PC-3 (cell line): Measurements from ENCODE around the gene ABHD1. TPM values are rescaled to one million over a fixed set of nuclear protein-coding genes. Genes with fewer than 3 reads are reported as not detected.

Experiments
- ATAC-seq: fragments of 200-7000 bp; cut with Tn5 transposase; 2 replicates; pipeline ENCODE4 v1.9.1; 2020; ENCODE audit warnings: mild to moderate bottlenecking, moderate library complexity
- BruUV-seq: library from RNA; stranded (reverse); fragments of 400-500 nt; replicated peaks from 2 replicates; lab custom pipeline; 2021; lab: Mats Ljungman, UMichigan
- CTCF ChIA-PET: fragments of 300-600 bp; sonication (Branson Sonifier 250); formaldehyde crosslinking; loops from one replicate; lab custom pipeline; 2022; ENCODE audit warnings: antibody characterized with exemption; lab: Charles Lee
- POLR2A ChIA-PET: fragments of 300-600 bp; sonication (Branson Sonifier 250); formaldehyde crosslinking; loops from one replicate; lab custom pipeline; 2022; ENCODE audit warnings: antibody characterized with exemption; ENCODE audit not compliant: unreplicated experiment; lab: Charles Lee
- DNase-seq: peaks from one replicate; pipeline ENCODE4 v3.0.0-alpha.2; 2015
- H2AFZ ChIP-seq: fragments of 300-600 bp; sonication (generic); 2 replicates; pipeline ENCODE4 v1.6.0; 2016; ENCODE audit warnings: antibody characterized with exemption, low read length
- H3F3A ChIP-seq: fragments of 300-600 bp; sonication (generic); one replicate; pipeline ENCODE4 v1.6.0; 2017; ENCODE audit warnings: antibody characterized with exemption, low read length, control low read depth, mild to moderate bottlenecking; ENCODE audit not compliant: unreplicated experiment
- H3K27ac ChIP-seq: fragments of 300-600 bp; sonication (generic); 2 replicates; pipeline ENCODE4 v1.5.1; 2016; ENCODE audit warnings: mild to moderate bottlenecking, low read length
- H3K27me3 ChIP-seq: fragments of 300-600 bp; sonication (generic); 2 replicates; pipeline ENCODE4 v1.6.1; 2016; ENCODE audit warnings: low read length, mixed read lengths
- H3K36me3 ChIP-seq: fragments of 300-600 bp; sonication (generic); 2 replicates; pipeline ENCODE4 v1.6.1; 2016; ENCODE audit warnings: low read depth, mixed run types, low read length, mixed read lengths
- H3K4me1 ChIP-seq: fragments of 300-600 bp; sonication (generic); 2 replicates; pipeline ENCODE4 v1.5.1; 2016; ENCODE audit warnings: low read length; ENCODE audit not compliant: insufficient read depth
- H3K4me2 ChIP-seq: fragments of 300-600 bp; sonication (generic); 2 replicates; pipeline ENCODE4 v1.6.0; 2016; ENCODE audit warnings: low read length
- H3K4me3 ChIP-seq: fragments of 300-600 bp; sonication (generic); 2 replicates; pipeline ENCODE4 v1.5.1; 2016; ENCODE audit warnings: mild to moderate bottlenecking, low read length, mixed read lengths
- H3K79me2 ChIP-seq: fragments of 300-600 bp; sonication (generic); 2 replicates; pipeline ENCODE4 v1.6.1; 2017; ENCODE audit warnings: low read length, mixed read lengths
- H3K9ac ChIP-seq: fragments of 300-600 bp; sonication (generic); 2 replicates; pipeline ENCODE4 v1.6.0; 2016; ENCODE audit warnings: mild to moderate bottlenecking, low read length
- H3K9me2 ChIP-seq: fragments of 300-600 bp; sonication (generic); replicated peaks from 2 replicates; pipeline ENCODE4 v1.6.1; 2016; ENCODE audit warnings: mixed run types, low read length, mixed read lengths
- H3K9me3 ChIP-seq: fragments of 300-600 bp; sonication (generic); 2 replicates; pipeline ENCODE4 v1.6.1; 2016; ENCODE audit warnings: low read length, mixed read lengths
- H4K20me1 ChIP-seq: fragments of 300-600 bp; sonication (generic); 2 replicates; pipeline ENCODE4 v1.6.1; 2016; ENCODE audit warnings: low read length, mixed read lengths
- EZH2 ChIP-seq: fragments of 300-600 bp; sonication (generic); IDR thresholded peaks from one replicate; pipeline ENCODE4 v1.6.1; 2017; ENCODE audit warnings: antibody characterized with exemption, mild to moderate bottlenecking, low read length; ENCODE audit not compliant: unreplicated experiment
- EZH2phosphoT487 ChIP-seq: fragments of 300-600 bp; sonication (generic); IDR thresholded peaks from 2 replicates; pipeline ENCODE4 v1.6.1; 2018; ENCODE audit warnings: mild to moderate bottlenecking, antibody characterized with exemption, low read length, borderline replicate concordance
- intact Hi-C: fragments of 100-400 bp; cut with micrococcal nuclease; formaldehyde crosslinking; loops from 2 replicates; pipeline ENCODE4 v1.9.0; 2023
- total RNA-seq: library from RNA; depleted of rRNA; stranded (reverse); fragments of >200 nt; gene quantifications from 2 replicates; pipeline ENCODE4 v1.2.3, GENCODE V29; 2014
- TF ChIP-seq, protein P1 (sequence below): fragments of 300-600 bp; sonication (generic); conservative IDR thresholded peaks from 2 replicates; pipeline ENCODE4 v1.5.1; 2017; ENCODE audit warnings: antibody characterized with exemption, low read depth, mild to moderate bottlenecking, low read length

Gene ABHD1
- total RNA-seq, 1 experiment from 2014 or later: 0.36 TPM

DNA sequence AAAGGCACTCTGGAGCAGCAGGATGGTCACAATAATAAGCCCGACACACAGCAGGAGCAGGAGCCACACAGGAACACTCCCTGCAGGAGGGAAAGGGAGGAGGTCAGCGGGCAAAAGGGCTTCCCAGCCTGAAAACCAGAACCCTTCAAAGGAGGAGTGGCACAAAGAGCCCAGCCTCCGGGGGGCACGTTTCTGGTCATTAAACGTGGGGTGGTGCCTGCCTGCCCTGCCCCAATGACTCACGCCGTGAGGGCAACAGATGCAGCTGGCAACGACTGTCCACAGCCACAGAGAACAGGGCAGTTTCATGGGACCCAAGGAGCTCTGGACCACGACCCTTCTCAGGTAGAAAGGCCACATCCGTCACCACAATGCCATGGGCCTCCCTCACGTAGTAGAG, 7.8 kb downstream of the ABHD1 start:
- ATAC-seq: no peak
- Histone ChIP-seq H3K4me2 (no peak overlapping the region), H3K9ac (no peak overlapping the region), H3F3A (no peaks in the 10 kb centered on the region), H3K4me3 (no peak overlapping the region), H3K27ac (no peak overlapping the region), H3K4me1 (peaks cover 9% of the 10 kb centered on the region), H4K20me1 (peaks cover 9% of the 10 kb centered on the region; the same call in 1 of the 2 replicates), H3K79me2 (peaks cover 22% of the 10 kb centered on the region), H3K36me3 (peaks cover 12% of the 10 kb centered on the region), H2AFZ (no peak overlapping the region), H3K9me2 (no peaks in the 10 kb centered on the region), H3K27me3 (no peaks in the 10 kb centered on the region), H3K9me3 (no peaks in the 10 kb centered on the region)
- no TSS peak for BruUV-seq
- ChIA-PET POLR2A (no interaction called here), CTCF (no interaction called here)
- intact Hi-C loops: no loop called here
- no peak for DNase-seq
- TF ChIP-seq EZH2phosphoT487: no peak
- TF ChIP-seq, protein P1, sequence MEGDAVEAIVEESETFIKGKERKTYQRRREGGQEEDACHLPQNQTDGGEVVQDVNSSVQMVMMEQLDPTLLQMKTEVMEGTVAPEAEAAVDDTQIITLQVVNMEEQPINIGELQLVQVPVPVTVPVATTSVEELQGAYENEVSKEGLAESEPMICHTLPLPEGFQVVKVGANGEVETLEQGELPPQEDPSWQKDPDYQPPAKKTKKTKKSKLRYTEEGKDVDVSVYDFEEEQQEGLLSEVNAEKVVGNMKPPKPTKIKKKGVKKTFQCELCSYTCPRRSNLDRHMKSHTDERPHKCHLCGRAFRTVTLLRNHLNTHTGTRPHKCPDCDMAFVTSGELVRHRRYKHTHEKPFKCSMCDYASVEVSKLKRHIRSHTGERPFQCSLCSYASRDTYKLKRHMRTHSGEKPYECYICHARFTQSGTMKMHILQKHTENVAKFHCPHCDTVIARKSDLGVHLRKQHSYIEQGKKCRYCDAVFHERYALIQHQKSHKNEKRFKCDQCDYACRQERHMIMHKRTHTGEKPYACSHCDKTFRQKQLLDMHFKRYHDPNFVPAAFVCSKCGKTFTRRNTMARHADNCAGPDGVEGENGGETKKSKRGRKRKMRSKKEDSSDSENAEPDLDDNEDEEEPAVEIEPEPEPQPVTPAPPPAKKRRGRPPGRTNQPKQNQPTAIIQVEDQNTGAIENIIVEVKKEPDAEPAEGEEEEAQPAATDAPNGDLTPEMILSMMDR: no peak
- TF ChIP-seq EZH2: no peak

GRCh38 chr2:27133195-27133875, 9.7 kb downstream of the ABHD1 start:
- H3K9ac ChIP-seq: peak overlapping the region; percentile 93
- H3K4me2 ChIP-seq: peak overlapping the region; percentile 94
- H4K20me1 ChIP-seq: peaks cover 9% of the 10 kb centered on the region; the same call in 1 of the 2 replicates
- BruUV-seq: TSS peak; percentile 61
- peaks cover 22% of the 10 kb centered on the region for H3K79me2 ChIP-seq
- no peaks in the 10 kb centered on the region for H3K9me3 ChIP-seq
- TF ChIP-seq EZH2phosphoT487 (no peak), EZH2 (no peak)
- TF ChIP-seq, protein P1: no peak
- H2AFZ ChIP-seq: no peak overlapping the region
- ChIA-PET CTCF (no interaction called here), POLR2A (no interaction called here)
- H3K9me2 ChIP-seq: no peaks in the 10 kb centered on the region
- H3K36me3 ChIP-seq: peaks cover 12% of the 10 kb centered on the region
- H3F3A ChIP-seq: no peaks in the 10 kb centered on the region
- ATAC-seq (no peak), DNase-seq (no peak)
- H3K27ac ChIP-seq: no peak overlapping the region
- no peaks in the 10 kb centered on the region for H3K27me3 ChIP-seq
- intact Hi-C loops: no loop called here
- peak overlapping the region; percentile 97 for H3K4me3 ChIP-seq
- peaks cover 9% of the 10 kb centered on the region for H3K4me1 ChIP-seq
